ENCODE data around the gene MLC1. TPM values are rescaled to one million over a fixed set of nuclear protein-coding genes. Genes with fewer than 3 reads are reported as not detected.

The MLC1 gene
- polyA plus RNA-seq, 1 donor from 2014 or later, result 0.08 TPM

DNA sequence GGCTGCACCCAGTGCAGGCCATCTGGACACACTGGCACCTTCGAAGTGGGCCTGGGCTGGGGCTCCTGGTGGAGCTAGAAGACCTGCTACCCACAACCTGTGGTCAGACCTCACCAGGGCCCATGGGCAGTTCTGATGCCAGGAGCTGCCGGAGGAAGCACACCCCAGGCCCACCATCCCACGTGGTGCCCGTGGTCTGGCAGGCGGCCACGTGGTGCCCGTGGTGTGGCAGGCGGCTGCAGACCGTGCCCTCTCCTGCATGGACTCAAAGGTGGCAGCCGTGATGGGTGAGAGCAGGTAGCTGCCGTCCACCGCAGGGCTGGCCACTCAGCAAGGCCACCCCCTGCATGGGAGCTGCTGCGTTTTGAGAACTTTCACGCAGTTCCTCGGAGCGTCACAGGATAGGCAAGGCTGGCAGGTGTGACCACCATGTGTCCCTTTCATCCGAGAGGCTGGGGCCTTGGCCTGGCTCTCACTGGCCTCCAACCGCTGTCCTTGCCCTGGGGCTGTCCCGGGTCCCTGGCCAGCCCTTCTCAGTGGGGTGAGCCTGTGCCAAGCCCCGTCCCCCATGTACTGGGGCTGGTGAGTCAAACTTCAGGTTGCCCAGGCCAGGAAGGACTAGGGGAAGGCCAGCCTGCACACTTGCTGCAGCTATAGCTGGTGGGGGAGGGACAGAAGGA lies 68.8 kb downstream of the MLC1 start:
- Mint-ChIP-seq H3K4me3 (peak overlapping the region in 1 of 4 donors; percentile 74), H3K9me3 (peaks cover 0 to 3% (median 0%) of the 10 kb centered on the region in 3 donors), H3K27me3 (peaks cover 12% of the 10 kb centered on the region), H3K4me1 (peaks cover 12 to 32% (median 16%) of the 10 kb centered on the region in 3 donors), H3K27ac (peak overlapping the region in 1 of 3 donors; percentile 40), H3K36me3 (no peaks in the 10 kb centered on the region)

DNA sequence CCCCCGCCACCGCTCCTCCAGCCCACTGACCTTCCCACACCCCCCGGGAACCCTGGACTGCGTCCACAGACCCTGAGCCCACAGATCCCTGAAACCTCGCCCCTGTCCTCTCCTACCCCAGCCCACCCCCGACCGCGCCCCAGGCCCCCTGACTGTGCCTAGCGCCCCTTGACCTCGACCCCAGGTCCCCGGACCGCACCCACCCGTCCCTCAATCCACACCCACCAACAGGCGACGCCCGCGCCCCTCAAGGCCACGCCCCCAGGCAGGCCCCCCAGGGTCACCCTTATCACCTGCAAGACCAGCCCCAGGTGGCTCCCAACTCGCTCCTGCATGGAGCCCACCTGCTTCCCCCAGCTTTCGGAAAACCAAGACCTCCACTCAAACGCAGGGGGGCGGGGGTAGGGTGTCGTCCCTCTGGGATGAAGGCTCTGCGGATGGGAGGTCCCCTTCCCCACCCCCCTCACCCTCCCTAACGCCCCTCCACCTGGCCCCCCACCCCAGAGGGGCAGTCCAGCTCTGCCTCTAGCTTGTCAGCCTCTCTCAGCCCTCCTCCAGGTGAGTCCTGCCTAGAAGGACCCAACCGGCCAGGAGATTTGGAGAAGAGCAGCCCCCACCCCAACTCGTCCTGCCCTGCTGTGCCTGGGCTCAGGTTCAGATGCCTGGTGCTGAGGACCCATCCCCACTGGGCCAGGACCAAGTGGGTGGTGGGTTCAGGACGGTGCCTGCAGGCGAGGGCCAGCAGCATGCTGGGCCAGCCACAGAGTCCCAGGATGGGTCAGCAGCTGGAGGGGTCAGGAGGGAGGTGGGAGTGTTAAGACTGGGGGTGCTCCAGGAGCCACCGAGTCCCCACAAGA lies 69.5 kb downstream of the MLC1 start:
- peak overlapping the region in 2 of 4 donors; percentile 41 to 47 for H3K4me3 Mint-ChIP-seq

DNA sequence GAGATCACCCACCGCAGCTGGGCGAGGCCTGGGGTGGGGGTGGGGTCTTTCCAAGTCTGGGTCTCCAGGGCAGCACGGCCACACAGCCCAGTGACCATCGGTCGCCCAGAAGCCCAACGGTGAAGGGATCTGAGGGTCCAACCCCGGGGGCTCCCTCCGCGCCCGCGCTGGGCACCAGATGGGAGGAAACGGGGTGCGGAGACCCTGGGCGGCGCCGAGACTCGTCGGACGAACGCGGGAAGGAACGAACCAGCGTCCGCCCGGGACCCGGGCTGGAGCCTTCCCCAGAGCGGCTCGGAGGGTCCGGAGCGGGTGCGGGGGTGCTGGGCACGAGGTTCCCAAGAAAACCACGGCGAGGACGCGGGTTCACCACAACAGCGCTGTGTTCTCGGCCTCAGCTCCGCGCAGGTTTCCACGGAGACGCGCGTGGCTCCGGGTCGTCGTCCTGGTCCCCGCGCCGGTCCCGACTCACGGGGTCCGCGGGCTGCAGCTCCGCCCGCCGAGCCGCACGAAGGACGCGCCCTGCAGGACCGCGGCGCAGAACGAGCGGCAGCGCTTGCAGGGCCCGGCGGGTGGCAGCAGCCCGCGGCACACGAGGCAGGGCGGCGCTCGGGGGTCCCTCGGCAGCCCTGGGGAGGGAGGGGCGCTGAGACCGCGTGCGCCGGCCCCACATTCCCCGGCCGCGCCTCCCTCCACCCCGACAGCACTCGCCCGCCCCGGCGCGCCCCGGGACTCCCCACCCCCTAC lies 70.4 kb downstream of the MLC1 start:
- H3K27ac Mint-ChIP-seq, result no peak overlapping the region
- peaks cover 0 to 3% (median 0%) of the 10 kb centered on the region in 3 donors for H3K9me3 Mint-ChIP-seq
- peaks cover 17% of the 10 kb centered on the region for H3K27me3 Mint-ChIP-seq
- no peaks in the 10 kb centered on the region for H3K36me3 Mint-ChIP-seq
- H3K4me1 Mint-ChIP-seq, result peaks cover 12 to 35% (median 21%) of the 10 kb centered on the region in 3 donors
- peak overlapping the region in 1 of 4 donors; percentile 8 for H3K4me3 Mint-ChIP-seq

More for the DNA sequence above, 69.5 kb downstream of the MLC1 start:
- H3K9me3 Mint-ChIP-seq, result peaks cover 0 to 3% (median 0%) of the 10 kb centered on the region in 3 donors
- no peaks in the 10 kb centered on the region for H3K36me3 Mint-ChIP-seq
- peaks cover 15% of the 10 kb centered on the region for H3K27me3 Mint-ChIP-seq
- peak overlapping the region in 1 of 3 donors; percentile 16 for H3K27ac Mint-ChIP-seq
- H3K4me1 Mint-ChIP-seq, result peaks cover 12 to 35% (median 21%) of the 10 kb centered on the region in 3 donors

DNA sequence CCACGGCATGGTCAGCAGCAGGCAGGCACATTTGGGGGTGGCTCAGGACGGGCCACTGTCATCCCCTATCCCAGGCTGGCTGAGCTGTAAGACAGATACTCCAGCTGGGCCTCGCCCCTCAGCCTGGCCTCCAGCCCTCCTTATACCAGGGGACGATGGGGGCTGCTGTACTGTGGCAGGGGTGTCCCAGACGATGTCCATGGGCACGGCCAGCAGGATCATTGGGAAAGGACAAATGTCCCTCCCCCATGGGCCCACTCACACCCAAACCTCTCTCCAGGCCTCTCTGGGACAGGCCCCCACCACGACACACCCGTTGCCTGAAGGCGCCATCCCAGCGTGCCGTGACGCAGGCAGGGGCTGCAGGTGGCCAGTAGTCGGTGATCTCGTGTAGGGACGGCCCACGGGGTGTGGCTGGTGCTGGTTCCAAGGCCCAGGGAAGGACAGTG lies 71.1 kb downstream of the MLC1 start:
- peaks cover 0 to 1% (median 0%) of the 10 kb centered on the region in 3 donors for H3K9me3 Mint-ChIP-seq
- H3K27ac Mint-ChIP-seq, result no peak overlapping the region
- H3K27me3 Mint-ChIP-seq, result peaks cover 18% of the 10 kb centered on the region
- peak overlapping the region in 3 of 4 donors; percentile 33 to 52 (median 34) for H3K4me3 Mint-ChIP-seq
- H3K4me1 Mint-ChIP-seq, result peaks cover 11 to 32% (median 21%) of the 10 kb centered on the region in 3 donors
- H3K36me3 Mint-ChIP-seq, result no peaks in the 10 kb centered on the region

DNA sequence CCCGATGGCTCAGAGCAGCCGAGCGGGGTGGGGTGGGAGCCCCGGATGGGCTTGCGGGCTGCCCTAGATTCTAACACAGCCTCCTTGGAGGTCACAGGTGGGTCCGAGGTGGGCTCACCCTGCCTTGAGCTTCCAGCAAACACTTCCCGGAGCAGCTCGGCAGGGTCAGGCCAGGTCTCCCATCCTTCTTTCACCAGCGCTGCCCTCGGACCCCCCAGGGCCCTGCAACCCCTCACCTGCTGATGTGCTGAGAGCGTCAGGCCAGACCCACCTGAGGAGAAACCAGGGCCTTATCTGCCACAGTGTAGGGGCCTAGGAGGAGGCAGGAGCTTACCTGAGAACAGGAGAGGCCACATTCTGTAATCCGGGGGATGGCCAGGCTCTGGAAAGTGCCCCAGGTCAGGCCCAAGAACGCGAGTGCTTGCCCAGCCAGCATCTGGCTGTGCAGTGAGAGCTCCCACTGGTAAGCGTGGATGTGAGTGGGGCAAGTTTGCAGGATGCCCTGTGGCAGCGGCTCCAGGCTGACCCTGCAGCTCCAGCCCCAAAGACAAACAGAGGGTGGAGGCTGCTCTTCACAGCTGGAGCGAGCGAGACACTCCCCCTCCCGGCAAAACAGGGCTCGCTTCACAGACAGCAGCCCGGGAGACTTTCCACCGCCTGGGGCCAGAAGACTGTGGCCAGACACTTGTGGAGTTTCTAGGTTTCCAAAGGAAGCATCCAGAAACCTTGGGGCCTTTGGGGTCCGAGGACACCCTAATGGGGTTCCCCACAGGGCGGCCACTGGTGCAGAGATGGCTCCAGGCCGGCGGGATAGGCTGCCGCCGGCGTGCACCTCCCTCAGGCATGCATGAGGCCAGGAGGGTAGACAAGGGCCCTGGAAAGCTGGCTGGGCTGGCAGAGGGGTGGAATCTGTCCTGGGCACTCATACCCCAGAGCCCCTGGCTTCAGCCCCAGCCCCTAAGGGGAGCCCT lies 72.7 kb downstream of the MLC1 start, which contains the start of gene IL17REL:
IL17REL (minus strand) TSS at position 555 of the 971 bp plus-strand sequence; CDS start at position 436, 119 bp downstream.
- H3K27me3 Mint-ChIP-seq, result peaks cover 18% of the 10 kb centered on the region
- H3K27ac Mint-ChIP-seq, result peak within 1 kb of the TSS in 2 of 3 donors; percentile 25 to 90
- peak within 1 kb of the TSS; percentile 38 to 83 (median 64) for H3K4me3 Mint-ChIP-seq
- H3K36me3 Mint-ChIP-seq, result no peaks in the 10 kb centered on the region
- H3K4me1 Mint-ChIP-seq, result peaks cover 0 to 22% (median 16%) of the 10 kb centered on the region in 3 donors
- H3K9me3 Mint-ChIP-seq, result no peaks in the 10 kb centered on the region

DNA sequence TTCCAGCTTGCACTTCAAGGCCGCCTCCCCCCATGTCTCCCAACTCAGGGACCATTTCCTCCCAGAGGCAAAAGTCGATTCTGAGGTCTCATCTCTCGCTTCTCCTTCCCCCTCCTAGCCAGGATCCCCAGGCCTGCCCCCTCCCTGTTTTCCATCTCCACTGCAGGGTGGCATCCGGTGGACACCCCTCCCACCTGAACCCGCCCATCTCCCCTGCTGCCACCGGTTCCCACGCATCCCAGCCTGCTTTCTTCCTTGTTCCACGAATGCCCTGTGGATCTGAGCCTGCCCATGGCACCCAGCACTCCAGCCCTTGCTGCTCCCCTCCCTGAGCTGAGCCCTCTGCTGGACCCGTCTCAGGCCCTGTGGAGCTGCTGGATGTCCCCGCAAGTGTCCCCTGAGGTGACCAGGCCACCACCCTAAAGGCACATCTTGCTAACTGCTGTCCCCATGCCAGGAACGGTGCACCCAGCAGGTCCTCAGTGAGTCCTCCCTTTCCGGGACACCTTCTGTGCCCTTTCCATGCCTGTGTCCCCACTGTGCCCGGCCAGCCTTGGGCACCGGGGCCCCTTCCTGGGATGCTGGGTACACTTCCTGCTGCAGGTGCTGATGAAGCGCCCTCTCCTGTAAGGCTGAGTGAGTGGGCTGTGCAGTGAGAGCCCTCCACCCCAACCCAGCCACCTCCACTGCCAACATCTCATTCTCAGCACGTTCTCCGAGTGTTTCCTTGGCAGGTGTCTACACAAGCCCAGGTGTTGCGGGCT lies 73.6 kb downstream of the MLC1 start:
- H3K27me3 Mint-ChIP-seq, result peaks cover 15% of the 10 kb centered on the region
- H3K27ac Mint-ChIP-seq, result peak overlapping the region in 2 of 3 donors; percentile 63 to 90
- H3K36me3 Mint-ChIP-seq, result no peaks in the 10 kb centered on the region
- H3K9me3 Mint-ChIP-seq, result no peaks in the 10 kb centered on the region
- H3K4me3 Mint-ChIP-seq, result peak overlapping the region; percentile 46 to 88 (median 66)
- H3K4me1 Mint-ChIP-seq, result peaks cover 0 to 18% (median 9%) of the 10 kb centered on the region in 3 donors

DNA sequence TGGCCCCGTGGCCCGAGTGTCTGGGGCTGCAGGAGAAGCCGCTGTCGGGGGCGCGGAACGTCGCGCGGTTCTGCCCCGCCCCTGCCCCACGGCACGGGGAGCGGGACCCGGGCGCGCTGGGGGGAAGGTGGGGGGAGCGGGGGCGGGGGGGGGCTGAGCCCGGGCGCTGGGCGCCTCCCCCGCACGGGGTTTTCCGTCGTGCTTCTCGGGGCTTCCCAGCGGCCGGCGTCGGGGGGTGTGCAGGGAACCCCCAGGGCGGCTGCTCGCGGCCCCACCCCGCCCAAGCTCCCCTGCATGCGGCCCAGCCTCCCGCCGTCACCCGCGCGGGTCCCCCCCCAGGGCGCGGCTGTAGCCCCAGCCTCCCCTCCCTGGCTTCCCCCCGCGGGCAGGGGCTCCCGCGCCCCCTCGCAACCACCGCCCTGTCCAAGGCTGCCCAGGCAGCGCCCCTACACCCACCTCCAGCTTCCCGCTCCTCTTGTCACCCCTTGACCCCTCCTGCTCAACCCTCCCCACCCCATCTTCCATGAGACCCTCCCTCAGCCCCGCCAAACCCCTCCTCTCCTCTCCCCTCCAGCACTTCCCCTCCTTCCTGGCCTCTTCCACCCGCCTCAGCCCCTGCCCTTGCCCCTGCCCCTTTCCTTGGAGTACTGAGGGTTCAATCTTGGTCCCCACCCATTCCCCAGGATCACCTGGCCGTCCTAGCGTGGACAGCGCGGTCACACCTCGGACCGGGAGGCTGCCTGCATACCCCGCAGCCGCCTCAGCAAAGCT lies 74.4 kb downstream of the MLC1 start:
- peaks cover 15% of the 10 kb centered on the region for H3K27me3 Mint-ChIP-seq
- peak overlapping the region; percentile 46 to 88 (median 66) for H3K4me3 Mint-ChIP-seq
- H3K27ac Mint-ChIP-seq, result peak overlapping the region in 2 of 3 donors; percentile 63 to 90

DNA sequence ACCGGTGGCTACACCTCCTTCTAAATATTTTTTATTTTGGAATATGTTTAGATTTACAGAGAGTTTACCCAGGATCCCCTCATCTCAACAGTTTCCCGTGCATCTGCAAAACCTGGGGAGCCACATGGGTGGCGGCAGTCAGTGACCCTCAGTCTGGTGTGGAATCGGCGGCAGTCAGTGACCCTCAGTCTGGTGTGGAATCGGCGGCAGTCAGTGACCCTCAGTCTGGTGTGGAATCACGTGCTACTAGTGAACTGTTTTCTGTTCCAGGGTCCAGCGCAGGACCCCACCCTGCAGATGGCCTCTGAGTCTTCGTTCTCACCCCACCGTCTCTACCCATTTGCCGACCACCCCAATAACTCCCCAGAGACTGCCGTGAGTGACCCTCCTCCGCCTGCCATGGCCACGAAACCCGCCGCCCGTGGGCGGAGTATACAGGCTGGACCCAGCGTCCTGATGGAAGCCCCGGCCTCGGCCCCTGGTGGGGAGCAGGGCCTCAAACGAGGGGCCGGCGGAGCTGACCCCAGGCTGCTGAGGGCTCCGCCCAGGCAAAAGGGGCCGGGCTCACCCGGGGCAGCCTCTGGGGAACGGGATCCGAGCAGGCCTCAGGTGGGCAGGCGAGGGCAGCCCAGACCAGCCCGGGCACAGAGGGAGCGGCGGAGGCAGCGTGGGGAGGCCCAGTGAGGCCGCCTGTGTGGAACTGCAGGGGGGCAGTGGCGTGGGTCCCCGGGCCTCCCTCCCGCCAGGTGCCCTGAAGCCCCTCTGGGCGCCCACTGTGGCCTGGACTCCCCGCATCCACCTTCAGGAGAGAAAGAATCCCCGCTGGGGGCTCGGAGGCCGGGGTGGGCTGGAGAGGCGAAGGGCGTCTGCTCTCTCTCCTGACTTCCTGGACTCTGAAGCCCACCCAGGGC lies 75.2 kb downstream of the MLC1 start:
- Mint-ChIP-seq H3K36me3 (no peaks in the 10 kb centered on the region), H3K4me3 (peak overlapping the region in 3 of 4 donors; percentile 54 to 71 (median 65)), H3K4me1 (peaks cover 3 to 15% (median 9%) of the 10 kb centered on the region in 3 donors), H3K9me3 (peaks cover 0 to 2% (median 0%) of the 10 kb centered on the region in 3 donors), H3K27ac (peak overlapping the region in 1 of 3 donors; percentile 53), H3K27me3 (peaks cover 15% of the 10 kb centered on the region)

More for the DNA sequence above, 74.4 kb downstream of the MLC1 start:
- H3K4me1 Mint-ChIP-seq, result peaks cover 0 to 16% (median 9%) of the 10 kb centered on the region in 3 donors
- H3K9me3 Mint-ChIP-seq, result no peaks in the 10 kb centered on the region
- H3K36me3 Mint-ChIP-seq, result no peaks in the 10 kb centered on the region

Other genes starting within 250 kb of the MLC1 start
- 5.0 TPM for gene ZBED4, start 231.6 kb downstream of the MLC1 start, polyA plus RNA-seq
- 13.4 TPM for gene ALG12, start 167.0 kb downstream of the MLC1 start, polyA plus RNA-seq
- gene CRELD2, start 166.8 kb downstream of the MLC1 start, polyA plus RNA-seq, result 29.7 TPM
- 47.1 TPM for gene PIM3, start 124.7 kb downstream of the MLC1 start, polyA plus RNA-seq
- gene IL17REL, start 72.7 kb downstream of the MLC1 start, polyA plus RNA-seq, result not detected
- gene TTLL8, start 27.1 kb downstream of the MLC1 start, polyA plus RNA-seq, result not detected
- gene MOV10L1, start 4.6 kb upstream of the MLC1 start, polyA plus RNA-seq, result not detected
- gene PANX2, start 85.3 kb upstream of the MLC1 start, polyA plus RNA-seq, result not detected
- gene TRABD, start 100.5 kb upstream of the MLC1 start, polyA plus RNA-seq, result 28.0 TPM
- gene SELENOO, start 115.6 kb upstream of the MLC1 start, polyA plus RNA-seq, result 2.3 TPM
- gene TUBGCP6, start 159.6 kb upstream of the MLC1 start, polyA plus RNA-seq, result 17.0 TPM
- gene HDAC10, start 165.8 kb upstream of the MLC1 start, polyA plus RNA-seq, result 8.6 TPM
- gene MAPK12, start 176.3 kb upstream of the MLC1 start, polyA plus RNA-seq, result 0.94 TPM
- gene MAPK11, start 185.0 kb upstream of the MLC1 start, polyA plus RNA-seq, result 0.59 TPM
- 2.7 TPM for gene PLXNB2, start 222.2 kb upstream of the MLC1 start, polyA plus RNA-seq
- 1.2 TPM for gene DENND6B, start 241.6 kb upstream of the MLC1 start, polyA plus RNA-seq